GM18526 (cell line): ENCODE results near the gene HINT3.
A peak's percentile ranks its signal among the peaks of the same experiment; 100 is the strongest.

Source experiments
- POLR2A ChIP-seq: IDR thresholded peaks from 3 replicates; pipeline ENCODE4 v1.6.1; 2011; ENCODE audit not compliant: insufficient read length; ENCODE audit errors: extremely low read depth

Gene HINT3

DNA sequence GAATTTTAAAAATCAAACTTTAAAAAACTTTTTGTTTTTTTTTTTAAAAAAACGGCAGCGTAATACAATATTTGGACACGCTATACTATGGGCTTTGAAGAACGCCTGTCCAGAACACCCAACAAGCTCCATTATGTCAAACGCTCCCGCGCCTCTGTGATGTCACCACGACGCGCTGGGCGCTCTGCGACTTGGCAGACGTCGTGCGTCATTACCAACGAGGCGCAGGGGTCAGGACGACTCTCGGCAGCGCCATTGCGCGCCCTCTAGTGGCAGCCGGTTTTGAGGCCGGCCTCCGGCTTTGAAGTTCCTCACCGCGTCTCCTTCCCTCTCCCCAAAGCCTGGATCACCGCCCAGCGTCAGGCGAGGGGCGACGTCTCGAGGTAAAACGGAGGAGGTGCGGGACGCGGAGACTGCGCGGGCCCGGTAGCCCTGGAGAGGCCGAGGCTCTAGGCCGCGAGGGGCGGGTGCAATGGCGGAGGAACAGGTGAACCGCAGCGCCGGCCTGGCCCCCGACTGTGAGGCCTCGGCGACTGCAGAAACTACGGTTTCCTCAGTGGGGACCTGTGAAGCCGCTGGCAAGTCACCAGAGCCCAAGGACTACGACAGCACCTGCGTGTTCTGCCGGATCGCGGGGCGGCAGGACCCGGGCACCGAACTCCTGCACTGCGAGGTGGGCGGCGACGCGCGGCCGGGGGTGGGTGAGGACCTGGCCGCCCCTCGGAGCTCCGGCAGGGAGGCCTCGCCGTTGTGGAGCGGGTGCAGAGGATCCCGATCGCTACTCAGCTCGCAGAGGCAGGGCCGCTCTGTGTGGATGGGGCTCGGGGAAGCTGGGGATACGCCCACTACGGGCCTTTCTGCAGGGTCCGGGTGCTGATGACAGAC lies at the start of gene HINT3:
HINT3 (plus strand) TSS at position 265 of the 885 bp plus-strand sequence; CDS start at position 473, 208 bp downstream.
- peak; percentile 76 for TF ChIP-seq POLR2A

DNA sequence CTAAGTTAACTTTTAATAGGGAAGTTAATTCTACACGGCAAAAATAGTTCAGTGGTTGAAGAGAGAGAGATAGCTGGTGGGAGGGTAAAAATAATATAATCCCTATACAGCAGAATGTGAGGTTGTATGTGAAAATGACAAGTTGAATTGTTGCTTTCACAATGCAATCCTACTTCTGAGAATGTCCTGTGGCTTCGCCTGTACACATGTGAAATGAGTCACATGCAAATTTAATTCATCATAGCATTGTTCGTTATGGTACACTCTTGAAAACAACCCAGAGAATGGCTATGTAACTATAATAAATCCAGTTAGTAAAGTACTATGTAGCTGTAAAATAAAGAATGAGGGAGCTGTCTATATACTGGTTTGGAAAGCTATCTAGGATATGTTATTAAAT lies 46.0 kb upstream of the HINT3 start:
- TF ChIP-seq POLR2A: no peak

DNA sequence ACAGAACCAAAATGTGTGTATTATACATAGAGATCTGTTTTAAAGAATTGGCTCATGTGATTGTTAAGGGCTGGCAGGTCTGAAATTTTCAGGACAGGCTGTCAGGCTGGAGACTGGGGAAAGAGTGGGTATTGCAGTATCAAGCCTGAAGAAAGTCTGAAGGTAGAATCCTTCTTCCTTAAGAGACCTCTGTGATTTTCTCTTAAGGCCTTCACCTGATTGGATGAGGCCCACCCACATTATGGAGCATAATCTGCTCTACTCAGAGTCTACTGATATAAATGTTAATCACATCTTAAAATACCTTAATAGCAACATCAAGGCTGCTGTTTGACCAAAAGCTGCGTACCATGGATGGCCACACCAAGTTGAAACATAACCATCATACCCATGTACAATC lies 43.4 kb upstream of the HINT3 start:
- no peak for TF ChIP-seq POLR2A

DNA sequence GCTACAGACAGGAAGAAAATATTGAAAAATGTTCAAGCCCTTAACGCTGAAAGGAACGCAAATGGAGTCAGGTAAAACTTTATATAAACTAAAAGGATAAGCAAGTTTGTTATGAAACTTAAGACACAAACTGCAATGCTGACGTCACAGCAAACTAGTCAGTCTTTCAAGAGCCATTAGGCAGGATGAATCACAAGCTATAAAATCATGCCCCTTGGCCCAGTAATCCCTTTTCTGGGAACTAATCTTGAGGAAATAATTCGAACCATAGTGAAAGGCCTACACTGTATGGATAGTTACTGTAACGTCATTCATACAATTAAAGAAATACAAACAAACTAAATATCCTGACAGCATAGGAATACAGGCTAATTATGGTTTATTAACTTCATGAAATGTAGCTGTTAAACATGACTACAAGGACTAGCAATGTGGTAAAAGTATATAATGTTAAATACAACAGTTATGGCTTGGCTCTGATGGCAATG lies 42.7 kb upstream of the HINT3 start:
- TF ChIP-seq POLR2A: no peak

DNA sequence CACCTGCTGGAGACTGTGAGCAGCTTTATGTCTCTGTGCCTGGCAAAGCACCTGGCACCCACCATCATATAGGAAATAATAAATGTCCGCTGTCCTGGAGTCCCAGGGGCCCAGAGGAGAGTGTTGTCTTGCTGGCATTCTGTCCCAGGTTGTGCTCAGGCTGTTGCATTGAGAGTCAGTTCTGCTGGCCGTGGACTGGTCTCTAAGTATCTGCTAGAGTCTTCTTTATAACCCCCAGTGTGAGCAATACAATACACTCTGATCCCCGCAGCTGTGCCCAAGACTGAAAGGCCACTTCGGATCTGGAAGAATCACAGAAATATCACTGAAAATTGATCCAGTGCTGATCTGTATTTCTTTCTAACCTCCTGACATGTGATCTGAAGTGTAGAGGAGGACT lies 38.3 kb upstream of the HINT3 start:
- no peak for TF ChIP-seq POLR2A

DNA sequence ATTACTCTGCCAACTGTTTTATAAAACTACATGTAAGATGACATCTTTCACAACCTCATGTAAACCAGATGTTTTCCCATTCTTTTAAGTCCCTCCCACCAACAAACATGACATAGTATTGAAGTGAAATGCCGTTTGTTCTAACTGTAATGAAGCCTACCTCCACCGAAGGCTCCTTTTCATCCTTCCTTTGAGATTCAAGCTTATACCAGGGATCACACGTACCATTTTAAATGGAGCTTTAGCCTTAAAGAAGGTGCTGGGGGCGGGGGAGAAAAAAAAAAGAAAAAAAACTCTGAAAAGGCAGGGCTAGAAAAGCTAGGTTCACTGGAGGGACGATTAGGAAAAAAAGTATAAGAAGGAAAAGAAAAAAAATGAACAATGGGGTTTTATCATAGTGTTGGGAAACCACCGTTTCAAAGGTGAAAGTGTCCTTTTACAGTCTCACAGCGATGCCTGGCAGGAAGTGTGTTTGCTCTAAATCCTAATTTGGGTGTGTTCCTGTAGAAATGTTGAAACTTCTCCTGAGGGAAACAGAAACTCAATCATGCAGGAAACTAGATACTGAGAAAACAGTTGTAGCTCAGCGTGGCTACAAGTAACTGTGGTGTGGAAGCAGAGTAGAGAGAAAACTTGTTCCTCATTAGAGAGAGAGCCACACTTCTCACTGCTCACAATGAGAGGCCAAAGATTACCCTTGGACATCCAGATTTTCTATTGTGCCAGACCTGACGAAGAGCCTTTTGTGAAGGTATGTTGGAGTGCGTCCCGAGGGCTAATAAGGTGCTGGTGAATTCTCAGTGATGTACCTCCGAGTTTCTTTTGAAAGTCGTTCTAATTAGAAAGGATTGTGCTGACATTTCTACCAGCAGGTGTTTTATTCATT lies 37.6 kb upstream of the HINT3 start:
- TF ChIP-seq POLR2A: peak; percentile 36

DNA sequence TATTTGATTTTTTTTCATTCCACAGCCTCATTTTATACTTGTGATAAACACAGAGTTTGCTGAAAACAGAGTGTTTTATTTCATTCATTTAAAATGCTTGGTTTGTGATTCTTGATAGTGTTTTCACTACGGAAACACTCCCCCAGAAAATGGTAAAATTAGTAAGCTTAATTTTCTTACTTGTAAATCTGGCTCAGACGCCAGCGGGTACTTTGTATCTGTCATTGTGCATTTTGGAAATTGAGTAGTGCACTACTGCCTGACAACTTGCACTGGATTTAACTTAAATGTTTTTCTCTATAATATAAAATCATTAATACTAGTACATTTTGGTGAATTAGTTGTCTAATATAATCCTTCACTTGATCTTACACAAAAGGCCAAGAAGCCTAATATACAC lies 37.0 kb upstream of the HINT3 start:
- no peak for TF ChIP-seq POLR2A

DNA sequence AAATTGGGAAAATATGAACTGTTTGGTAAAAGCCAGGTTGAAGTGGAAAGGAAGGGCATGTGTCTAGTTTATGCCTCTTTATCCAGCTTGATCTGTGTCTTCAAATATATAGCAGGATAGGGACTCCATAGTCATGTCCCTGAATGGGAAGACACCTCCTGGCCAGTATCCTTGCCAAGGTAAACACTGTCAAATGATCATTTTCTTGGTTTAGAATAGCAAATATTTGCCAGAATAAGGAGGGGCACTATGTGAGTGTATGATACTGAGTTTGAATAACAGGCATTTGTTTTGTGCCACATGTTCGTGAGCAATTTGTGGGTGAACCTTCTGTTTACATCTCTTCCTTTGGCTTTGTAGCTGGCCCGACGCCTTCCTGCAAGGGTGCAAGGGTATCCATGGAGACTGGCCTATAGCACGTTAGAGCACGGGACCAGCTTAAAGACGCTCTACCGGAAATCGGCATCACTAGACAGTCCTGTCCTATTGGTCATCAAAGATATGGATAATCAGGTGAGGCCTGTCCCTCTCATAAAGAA lies 34.2 kb upstream of the HINT3 start:
- TF ChIP-seq POLR2A: no peak

DNA sequence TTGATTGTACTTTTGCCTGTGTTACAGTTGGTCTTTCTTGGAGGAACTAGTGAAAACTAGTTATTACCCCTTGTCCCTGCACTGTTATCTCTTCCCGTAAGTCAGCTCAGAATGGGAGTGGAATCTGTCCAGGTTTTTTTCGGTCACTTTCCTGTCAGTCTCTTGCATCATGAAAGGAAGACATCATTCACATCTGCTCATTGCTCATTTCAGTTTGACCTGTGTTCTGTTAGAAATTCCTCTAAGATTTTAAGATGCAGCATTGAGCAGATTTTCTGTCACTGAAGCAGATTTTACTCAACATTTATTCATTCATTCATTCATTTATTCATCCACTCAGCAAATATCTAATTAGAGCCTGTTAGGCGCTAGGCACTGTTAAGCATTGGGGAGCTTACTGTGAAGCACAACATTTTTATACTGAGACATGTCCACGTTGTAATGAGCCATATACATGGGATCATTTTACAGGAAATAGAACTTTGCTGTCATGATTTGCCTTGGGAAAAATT lies 33.1 kb upstream of the HINT3 start:
- TF ChIP-seq POLR2A: no peak

DNA sequence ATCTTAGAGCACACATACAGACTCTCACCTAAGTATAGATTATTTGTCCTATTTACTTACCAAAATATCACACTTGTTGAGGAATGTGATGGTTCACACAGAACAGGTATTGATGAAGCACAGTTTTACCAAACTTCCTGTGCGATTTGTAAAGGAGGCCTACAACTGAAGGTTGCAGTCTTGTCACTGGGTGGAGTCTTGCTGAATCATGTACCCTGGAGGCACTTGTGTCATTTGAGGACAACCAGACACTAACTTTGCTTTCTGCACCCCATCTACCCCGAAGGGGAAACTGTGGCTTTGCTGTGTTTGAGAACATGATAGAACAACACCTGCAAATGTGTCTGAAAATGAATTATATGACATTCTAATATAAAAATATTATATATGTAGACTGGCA lies 32.4 kb upstream of the HINT3 start:
- no peak for TF ChIP-seq POLR2A

DNA sequence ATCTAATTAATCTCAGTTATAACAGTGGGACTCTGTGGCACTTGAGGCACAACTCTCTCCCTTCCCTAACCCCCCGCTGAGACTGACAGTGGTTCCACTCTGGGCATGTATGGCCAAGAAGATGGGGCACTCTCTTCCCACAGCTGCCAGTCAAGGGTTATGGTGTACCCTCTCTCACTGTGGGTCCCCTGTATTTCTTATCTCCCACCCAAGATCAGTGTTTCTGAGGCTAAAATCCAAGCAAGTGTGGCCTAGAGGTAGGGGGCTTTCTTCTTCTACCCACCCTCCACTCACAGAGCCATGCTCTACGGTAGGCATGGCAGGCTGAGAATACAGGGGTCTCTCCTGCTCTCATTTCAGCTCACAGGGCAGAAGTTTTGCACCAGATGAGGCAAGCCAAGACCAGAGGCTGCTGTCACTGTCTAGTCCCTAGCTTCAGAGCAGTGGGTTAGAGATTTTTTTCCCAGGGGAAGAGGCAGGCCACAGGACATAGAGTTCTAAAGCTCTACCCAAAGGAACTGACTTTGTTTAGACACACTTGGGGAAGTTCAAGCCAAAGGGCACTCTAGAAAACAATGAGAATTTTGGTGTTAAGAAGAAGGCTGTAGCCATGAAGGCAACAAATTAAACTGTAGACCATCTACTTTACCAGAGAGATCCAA lies 31.7 kb upstream of the HINT3 start:
- TF ChIP-seq POLR2A: no peak

DNA sequence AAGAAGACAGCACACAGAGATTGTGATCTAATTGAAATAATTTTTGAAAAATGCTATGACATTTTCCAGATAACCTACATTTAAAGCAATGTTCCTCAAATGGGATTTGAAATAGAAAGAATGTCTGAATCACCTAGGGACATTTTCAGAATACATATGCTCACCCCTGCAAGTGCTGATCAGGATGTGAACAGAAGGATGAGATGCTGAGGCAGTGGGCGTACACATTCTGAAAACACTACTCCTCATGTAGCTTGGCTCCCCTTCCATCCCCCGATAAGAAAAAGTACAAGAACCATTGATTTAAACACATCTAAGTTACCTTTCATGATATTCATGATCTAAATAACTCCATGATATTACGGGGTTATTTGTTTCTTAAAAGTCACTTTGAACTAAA lies 29.9 kb upstream of the HINT3 start:
- no peak for TF ChIP-seq POLR2A

DNA sequence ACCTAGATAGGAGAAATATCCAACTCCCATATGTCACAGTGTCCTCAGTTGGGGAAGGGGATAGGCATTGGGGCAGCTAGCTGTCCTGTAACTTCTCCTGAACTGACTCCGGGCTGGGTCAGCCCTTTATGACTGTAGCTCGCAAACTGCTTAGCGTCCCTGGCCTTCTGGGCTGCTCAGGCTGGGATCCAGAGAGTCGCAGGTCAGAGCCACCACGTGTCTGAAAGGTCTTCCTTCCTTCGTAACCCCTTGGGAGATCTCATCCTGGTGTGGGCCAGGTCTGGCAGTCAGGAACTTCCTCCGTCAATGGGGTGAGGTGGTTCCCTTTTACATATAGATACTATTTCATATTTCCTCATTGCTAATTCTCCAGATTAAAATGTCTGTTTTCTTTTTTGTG lies 28.8 kb upstream of the HINT3 start:
- TF ChIP-seq POLR2A: no peak

DNA sequence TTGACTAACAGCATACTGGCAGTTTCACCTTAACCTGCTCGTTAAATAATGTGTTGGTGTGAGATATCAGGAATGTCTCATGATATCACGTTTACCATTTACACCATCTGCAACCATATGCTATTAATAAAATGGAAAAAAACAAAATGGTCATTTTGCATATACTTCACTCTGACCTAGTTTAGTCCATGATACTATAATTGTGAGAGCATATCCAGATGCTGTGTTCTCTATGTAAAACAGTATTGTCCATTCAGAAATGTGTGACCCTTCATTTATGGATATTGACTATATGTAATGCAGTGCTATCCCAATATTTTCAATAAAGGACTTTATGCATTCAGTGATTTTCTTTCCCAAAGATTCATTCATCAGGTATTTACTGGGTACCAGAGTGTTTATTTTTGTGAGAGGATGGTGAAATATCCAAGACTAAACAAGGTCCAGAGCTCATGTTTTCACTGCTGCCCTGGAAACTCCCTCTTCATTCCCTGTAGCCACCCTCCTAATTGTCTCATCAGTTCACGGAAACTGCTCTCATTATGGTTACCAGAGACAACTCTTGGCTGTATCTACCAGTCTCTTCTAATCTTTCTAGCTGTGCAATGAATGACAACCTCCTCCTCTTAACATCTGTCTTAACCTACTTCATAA lies 25.7 kb upstream of the HINT3 start:
- TF ChIP-seq POLR2A: no peak
